ENCODE measurements around the gene ATP2B2. TPM values are rescaled to one million over a fixed set of nuclear protein-coding genes. Genes with fewer than 3 reads are reported as not detected.

The ATP2B2 gene
- total RNA-seq, 4 donors from 2014 or later = 0.42 to 2.0 (median 1.1) TPM

DNA sequence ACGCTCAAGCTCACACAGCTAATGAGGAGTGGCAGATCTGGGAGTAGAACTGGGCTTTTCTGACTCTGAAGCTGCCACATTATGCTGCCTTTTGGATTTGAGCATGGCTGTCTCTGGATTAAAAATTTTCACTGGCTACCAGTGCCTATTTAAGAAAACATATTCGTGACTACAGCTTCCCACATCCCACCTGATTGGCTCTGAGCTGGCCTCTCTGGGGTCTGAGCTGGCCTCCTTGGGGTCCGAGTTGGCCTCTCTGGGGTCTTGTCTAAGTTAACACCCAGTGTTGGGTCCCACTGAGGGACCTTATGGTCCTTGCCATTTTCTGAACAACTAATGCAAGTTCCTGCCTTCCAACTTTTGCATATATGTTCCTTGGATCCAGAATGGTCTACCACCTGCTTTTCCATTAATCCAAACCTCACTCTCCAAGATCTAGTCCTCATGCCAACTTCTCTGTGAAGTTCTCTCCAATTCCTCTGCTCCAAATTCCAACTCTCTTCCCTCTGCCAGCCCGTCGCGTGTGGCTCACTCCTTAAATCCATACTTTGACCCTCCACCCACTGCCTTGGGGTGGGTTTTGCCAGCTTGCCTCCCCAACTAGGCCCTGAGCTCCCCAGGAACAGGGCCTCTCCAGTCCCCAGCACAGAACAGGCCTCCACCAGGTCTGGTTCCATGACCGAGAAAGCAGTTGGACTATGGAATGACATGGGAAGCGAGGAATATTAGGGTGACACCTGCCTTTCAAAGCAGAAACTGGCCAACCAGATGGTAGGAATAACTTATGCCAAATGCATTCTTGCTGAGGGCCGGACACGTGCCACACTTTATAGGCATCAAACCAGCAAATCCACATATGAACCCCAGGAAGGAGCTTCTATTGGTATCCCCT, 42.5 kb downstream of the ATP2B2 start:
- Histone ChIP-seq H3K9me3 (no peaks in the 10 kb centered on the region), H3K4me1 (no peaks in the 10 kb centered on the region), H3K36me3 (no peaks in the 10 kb centered on the region), H3K27me3 (no peaks in the 10 kb centered on the region), H3K4me3 (no peak overlapping the region), H3K27ac (no peak overlapping the region)
- WGBS, 2 donors = 76 to 80% methylated on average over 10 of the region's 10 CpGs
- TF ChIP-seq, protein P1, sequence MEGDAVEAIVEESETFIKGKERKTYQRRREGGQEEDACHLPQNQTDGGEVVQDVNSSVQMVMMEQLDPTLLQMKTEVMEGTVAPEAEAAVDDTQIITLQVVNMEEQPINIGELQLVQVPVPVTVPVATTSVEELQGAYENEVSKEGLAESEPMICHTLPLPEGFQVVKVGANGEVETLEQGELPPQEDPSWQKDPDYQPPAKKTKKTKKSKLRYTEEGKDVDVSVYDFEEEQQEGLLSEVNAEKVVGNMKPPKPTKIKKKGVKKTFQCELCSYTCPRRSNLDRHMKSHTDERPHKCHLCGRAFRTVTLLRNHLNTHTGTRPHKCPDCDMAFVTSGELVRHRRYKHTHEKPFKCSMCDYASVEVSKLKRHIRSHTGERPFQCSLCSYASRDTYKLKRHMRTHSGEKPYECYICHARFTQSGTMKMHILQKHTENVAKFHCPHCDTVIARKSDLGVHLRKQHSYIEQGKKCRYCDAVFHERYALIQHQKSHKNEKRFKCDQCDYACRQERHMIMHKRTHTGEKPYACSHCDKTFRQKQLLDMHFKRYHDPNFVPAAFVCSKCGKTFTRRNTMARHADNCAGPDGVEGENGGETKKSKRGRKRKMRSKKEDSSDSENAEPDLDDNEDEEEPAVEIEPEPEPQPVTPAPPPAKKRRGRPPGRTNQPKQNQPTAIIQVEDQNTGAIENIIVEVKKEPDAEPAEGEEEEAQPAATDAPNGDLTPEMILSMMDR (IDR thresholded peaks at IDR 0.05) = no peak
- no peak for TF ChIP-seq EP300 (IDR thresholded peaks at IDR 0.05)
- TF ChIP-seq POLR2A (IDR thresholded peaks at IDR 0.05) = no peak
- DNase-seq (ENCODE audit: low spot score in 2 of 2) = no peak

DNA sequence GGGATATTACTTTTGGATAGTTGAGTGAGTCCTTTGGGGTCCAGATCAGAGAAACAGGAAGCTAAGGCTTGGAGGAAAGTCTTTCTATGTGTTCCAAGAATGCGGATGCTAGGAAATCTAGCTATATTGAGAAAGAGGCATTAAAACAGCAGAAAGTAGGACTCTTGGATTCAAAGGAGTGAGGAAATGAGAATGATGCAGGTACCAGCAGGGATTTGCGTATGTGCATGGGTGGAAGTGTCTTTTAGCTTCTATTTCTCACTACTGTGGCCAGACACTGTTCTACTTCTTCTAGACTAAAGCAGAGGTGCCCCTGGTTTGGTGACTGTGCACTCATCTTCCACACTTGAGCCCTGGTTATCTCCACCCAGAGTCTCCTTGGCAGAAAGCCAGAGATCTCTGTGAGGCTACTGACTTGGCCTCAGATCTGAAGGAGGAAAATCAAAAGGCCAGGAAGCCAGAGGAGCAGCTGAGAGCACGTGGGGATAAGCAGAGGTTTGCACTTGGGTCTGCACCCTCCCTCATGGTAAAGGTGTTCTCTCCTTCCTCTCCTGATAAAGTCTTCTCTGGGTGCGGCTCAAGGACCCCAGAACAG, 44.3 kb downstream of the ATP2B2 start:
- H3K36me3 ChIP-seq = no peaks in the 10 kb centered on the region
- H3K4me3 ChIP-seq = no peak overlapping the region
- H3K27me3 ChIP-seq = no peaks in the 10 kb centered on the region
- no peak for DNase-seq (ENCODE audit: low spot score in 2 of 2)
- no peaks in the 10 kb centered on the region for H3K4me1 ChIP-seq
- no peak overlapping the region for H3K27ac ChIP-seq
- TF ChIP-seq POLR2A (IDR thresholded peaks at IDR 0.05) (no peak), EP300 (IDR thresholded peaks at IDR 0.05) (no peak)
- TF ChIP-seq, protein P1 (IDR thresholded peaks at IDR 0.05) = no peak
- no peaks in the 10 kb centered on the region for H3K9me3 ChIP-seq
- 66 to 69% methylated on average over 4 of the region's 4 CpGs for WGBS, 2 donors

DNA sequence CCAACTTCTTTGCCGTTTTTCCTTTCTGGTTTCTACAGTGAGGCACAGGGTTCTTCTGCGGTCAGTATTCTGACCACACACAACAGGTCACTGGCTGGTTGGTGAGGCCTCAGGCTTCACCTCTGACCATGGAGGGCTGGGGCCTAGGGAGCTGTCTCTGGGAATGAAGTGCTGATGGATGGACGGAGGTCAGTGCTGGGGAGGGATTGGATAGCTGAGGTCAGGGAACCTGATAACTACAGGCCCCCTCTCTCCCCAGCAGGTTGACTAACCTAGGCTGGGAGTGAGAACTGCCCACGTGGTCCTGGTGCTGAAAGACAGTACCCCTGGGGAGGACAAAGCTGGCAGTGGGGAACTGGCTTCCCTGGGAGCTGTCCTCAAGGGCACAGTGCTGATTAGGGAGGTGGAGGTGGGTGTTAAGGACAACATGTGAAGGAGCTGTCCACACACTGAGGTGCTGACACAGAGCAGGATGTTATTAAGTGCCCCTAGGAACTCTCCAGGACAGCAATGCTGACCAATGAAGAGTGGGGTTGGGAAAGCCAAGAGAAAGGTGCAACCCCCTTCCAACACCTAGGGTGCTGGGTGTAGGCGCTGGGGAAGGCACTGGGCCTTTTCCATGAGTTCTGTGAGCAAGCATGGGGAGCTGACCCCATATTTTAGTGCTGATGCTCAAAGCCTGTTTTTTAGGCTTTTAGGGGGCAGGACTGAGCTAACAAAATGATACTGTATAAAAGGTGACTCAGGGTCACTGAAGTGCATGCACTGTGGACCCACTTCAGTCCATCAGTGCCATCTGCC, 45.2 kb downstream of the ATP2B2 start:
- Histone ChIP-seq H3K9me3 (no peaks in the 10 kb centered on the region), H3K4me3 (no peak overlapping the region), H3K27ac (no peak overlapping the region), H3K27me3 (no peaks in the 10 kb centered on the region), H3K4me1 (no peaks in the 10 kb centered on the region), H3K36me3 (no peaks in the 10 kb centered on the region)
- TF ChIP-seq, protein P1 (IDR thresholded peaks at IDR 0.05) = no peak
- no peak for TF ChIP-seq POLR2A (IDR thresholded peaks at IDR 0.05)
- no peak for TF ChIP-seq EP300 (IDR thresholded peaks at IDR 0.05)
- 31 to 43% methylated on average over 5 of the region's 5 CpGs for WGBS, 2 donors
- DNase-seq (ENCODE audit: low spot score in 2 of 2) = no peak

GRCh38 chr3:10457560-10457959, 47.8 kb downstream of the ATP2B2 start:
- no peaks in the 10 kb centered on the region for H3K36me3 ChIP-seq
- no peaks in the 10 kb centered on the region for H3K27me3 ChIP-seq
- DNase-seq (ENCODE audit: low spot score in 2 of 2) = no peak
- 33 to 39% methylated on average over 3 of the region's 3 CpGs for WGBS, 2 donors
- TF ChIP-seq, protein P1 (IDR thresholded peaks at IDR 0.05) = no peak
- no peak for TF ChIP-seq EP300 (IDR thresholded peaks at IDR 0.05)
- TF ChIP-seq POLR2A (IDR thresholded peaks at IDR 0.05) = no peak
- no peak overlapping the region for H3K4me3 ChIP-seq
- no peaks in the 10 kb centered on the region for H3K9me3 ChIP-seq
- no peaks in the 10 kb centered on the region for H3K4me1 ChIP-seq
- no peak overlapping the region for H3K27ac ChIP-seq

All from tibial nerve (tissue), 4 donors.